T-helper 1 cell treated with Interleukin-12 subunit alpha and Interleukin-12 subunit beta and Interleukin-4 antibody, amounts not matched to agents 30 ng/mL and 1 ng/mL, for 36 hours (primary cell): ENCODE results near the gene FAM25C. TPM values are rescaled to one million over a fixed set of nuclear protein-coding genes. Genes with fewer than 3 reads are reported as not detected.
"Not testable (repeated sequence)": the region's sequence is repeated elsewhere in the genome, so short reads cannot be mapped to it uniquely, and the experiment has no call there.

Experiments
- intact Hi-C: fragments of 100-400 bp; cut with micrococcal nuclease; formaldehyde crosslinking; loops from one replicate; pipeline ENCODE4 v1.15.1; 2024
- total RNA-seq: library from RNA; stranded (reverse); gene quantifications from 2 replicates; pipeline ENCODE4 v1.2.3, GENCODE V29; 2022

The FAM25C gene
- total RNA-seq: not detected in 2 replicates

DNA sequence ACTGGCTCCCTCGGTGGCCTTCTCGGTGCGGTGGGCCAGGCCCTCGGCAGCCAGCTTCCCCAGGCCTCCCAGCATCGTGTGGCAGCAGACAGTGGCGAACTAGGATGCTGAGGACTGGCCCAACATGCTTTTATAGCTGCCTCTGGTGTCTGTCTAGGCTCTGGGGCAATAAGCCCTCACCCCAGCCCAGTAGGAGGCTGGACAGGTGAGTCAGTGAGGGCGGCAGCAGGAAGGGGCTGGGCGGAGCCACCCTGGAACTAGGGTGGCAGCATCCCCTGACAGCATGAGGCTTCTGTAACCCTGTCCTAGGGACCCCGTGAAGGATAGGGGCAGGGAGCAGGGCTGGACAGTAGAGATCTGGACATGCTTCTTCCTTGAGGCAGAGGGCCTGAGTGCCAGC lies at the start of gene FAM25C:
TSS of gene FAM25C (minus strand) at position 101 of the 400 bp plus-strand sequence. CDS start at position 75, 26 bp downstream.
- intact Hi-C loops: not testable (repeated sequence)

DNA sequence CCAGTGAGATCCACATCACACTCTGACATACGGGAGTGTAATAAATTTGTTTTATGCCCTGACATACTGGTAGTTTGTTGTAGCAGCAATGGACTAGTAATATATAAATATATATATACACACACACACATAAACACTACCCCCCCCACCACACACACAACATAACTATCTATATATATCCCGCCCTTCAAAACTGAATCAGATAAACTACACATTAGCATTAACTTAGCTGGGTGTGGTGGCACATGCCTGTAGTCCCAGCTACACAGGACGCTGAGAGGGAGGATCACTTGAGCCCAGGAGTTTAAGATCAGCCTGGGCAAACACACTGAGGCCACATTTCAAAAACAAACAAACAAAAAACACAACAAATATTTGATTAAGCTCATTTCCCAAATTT lies 45.0 kb upstream of the FAM25C start:
- intact Hi-C loops: not testable (repeated sequence)

DNA sequence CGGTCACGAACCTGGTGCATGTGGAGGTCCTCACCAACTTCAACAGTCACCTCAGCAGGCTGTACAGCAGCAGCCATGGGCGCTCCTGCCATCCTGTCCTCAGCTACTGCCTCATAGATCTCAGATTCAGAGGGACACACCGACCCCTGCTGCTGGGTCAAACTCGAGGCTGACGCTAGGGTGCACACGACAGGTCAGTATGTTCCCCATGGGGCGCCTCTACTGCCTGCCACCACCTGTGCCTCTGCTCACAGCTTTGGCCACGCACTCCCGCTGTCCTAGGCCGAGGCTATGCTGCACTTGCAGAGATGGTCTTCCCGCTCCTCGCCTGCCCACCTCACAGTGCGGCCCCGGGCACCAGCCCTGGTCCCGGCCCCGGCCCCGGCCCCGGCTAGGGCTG lies 31.8 kb upstream of the FAM25C start:
- intact Hi-C loops: not testable (repeated sequence)

DNA sequence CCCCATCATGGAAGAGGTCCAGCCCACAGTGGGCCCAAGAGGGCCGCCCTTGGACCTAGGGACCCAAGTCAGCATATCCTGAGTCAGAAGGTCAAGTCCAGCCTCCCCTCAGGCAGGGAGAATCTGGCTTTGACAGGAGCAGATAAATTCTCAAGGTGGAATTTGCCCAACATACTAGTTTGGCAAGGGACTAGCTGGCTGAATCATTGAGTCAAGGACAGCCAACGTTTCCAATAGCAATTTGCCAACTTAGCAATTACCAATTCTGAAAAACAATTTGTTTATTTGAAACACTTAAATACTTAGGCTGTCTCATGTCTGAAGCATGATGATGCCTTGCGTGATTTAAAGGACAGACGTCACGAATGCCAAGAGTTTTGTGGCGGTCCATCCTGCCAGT lies 2.7 kb upstream of the FAM25C start:
- intact Hi-C loops: not testable (repeated sequence)

DNA sequence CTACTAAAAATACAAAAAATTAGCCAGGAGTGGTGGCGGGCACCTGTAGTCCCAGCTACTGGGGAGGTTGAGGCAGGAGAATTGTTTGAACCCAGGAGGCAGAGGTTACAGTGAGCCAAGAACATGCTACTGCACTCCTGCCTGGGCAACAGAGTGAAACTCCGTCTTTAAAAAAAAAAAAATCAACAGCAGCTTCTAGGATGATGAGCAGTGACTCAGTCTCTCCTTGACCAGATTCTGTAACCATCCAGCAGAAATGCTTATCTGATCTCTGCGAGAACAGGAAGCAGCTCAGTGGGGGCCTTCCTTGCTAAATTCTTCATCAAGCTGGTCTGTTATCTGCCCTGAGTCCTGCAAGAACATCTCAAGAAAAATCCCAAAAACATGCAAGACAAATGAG lies 5.5 kb downstream of the FAM25C start:
- intact Hi-C loops: not testable (repeated sequence)

DNA sequence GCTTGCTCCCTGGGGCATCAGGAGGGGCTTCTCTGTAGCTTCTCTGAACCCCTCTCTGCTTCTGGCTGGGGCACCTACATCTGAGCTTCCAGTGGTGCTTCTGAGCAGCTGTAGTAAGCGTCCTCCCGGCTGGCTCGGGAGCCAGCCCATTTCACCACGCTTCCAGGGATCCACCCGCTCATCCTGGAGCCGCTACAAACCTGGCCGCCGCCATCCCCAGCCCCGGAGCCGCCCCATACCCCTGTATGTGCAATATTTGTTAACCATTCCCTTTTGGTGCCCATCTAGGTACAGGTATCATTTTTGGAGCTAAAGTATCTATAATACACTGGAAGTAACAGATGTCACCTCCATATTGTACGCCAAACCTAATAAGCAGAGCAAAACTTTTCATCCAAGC lies 7.0 kb downstream of the FAM25C start:
- intact Hi-C loops: not testable (repeated sequence)

DNA sequence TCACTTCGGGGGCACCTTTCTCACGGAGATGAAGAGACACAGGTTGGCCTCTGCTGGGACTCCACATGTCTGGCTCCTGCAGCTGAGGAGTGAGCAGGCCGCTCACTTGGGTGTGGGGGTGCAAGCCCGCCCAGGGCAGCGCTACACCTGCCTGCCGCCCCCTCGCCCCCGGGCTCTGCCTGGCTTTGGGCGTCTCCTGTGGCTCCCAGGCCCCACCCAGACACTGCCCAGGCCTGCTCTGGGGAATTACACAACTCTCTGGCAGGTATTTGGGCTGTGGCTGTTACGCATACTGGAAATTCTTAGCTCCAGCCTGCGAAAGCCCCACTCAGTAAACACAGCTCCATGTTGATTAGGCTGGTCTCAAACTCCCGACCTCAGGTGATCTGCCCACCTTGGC lies 7.9 kb downstream of the FAM25C start:
- intact Hi-C loops: not testable (repeated sequence)

DNA sequence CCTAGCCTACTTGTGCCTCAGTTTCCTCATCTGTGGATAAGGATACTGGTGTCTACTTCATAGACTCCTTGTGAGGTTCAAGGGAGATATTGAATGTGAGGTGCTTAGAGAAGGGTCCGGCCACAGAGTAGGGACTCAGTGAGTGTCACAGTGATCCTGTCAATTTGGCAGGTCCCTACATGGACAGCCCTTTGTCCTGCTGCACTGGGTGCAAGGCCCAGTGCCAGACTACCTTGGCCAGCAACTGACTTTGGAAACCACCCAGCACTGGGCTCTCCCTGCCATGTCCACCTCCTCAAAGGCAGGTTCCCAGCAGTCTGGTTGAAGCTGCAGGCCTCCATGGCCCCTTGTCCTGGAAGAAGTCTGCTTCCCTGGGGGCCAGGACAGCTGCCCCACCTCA lies 9.5 kb downstream of the FAM25C start:
- intact Hi-C loops: not testable (repeated sequence)

DNA sequence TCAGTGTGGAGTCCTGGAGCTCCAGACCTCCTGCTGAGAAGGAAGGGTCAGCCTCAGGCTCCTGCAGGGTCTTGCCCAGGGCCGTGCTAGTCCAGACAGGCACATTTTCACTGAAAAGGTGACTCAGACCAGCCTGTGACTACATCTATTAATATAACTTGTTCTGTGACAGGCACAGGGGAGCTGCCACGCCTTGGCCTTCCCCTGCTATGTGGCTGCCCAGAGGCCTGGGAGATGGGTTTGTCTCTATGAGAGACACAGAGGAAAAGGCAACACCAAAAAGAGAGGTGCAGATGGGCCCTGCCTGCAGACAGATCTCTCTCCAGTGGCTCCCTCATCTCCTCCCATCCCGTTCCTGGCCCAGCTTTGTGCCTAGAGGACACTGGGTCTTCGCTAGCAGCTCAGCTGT lies 10.0 kb downstream of the FAM25C start:
- intact Hi-C loops: not testable (repeated sequence)

DNA sequence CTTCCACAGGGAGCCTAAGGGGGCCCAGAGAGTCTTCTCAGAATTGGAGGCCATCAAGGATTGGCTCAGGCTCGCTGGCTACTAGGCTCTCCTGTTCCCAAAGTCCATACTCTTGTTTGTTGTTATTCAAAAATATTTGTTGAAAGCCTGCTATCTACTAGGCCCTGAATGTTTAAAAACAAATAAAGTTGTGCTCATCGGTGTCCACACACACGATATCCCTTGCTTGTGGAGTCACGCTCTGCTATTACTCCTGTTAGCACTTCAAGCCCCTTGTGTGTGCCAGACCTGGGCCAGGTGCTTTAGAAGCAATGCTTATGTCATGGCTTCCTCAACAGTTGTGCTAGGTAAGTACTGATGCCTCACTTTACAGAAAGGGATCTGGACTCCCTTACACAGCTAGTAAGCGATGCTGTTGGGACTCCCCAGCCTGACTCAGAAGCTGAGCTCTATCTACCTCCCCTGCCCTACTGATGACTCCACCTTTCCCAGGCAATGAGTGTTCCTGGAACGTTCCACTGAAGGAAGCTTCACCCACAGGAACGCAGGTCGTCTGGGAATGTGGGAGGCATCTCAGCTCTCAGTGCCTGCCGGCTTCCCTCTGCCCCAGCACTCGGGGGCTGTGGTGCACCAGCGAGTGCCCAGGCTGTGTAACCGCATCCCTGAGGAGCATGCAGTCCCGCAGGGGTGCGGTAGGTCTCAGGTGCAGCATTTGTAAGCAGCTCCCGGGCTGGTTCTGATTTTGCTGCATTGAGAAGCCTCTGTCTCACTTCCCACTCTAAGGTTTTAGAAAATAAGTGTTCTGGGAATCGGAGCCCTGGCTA lies 10.7 kb downstream of the FAM25C start:
- intact Hi-C loops: not testable (repeated sequence)

DNA sequence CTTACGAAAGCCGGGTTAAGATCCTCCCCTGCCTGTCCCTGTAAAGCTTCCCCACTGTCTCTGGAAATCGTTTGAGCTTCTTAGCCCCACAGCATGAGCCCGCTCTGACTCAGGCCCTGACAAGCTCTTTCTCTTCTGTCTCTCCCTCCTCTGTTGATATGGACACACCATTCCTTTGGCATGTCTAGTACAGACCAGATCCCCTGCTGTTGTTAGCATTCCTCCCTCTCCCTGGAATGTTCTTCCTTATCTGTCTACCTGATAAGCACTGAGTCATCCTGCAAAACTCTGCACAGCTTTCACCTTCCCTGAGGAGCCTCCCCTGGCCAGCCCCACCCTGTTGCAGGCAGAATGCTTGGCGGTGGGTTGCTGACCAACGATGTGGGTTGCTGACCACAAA lies 11.6 kb downstream of the FAM25C start:
- intact Hi-C loops: not testable (repeated sequence)

DNA sequence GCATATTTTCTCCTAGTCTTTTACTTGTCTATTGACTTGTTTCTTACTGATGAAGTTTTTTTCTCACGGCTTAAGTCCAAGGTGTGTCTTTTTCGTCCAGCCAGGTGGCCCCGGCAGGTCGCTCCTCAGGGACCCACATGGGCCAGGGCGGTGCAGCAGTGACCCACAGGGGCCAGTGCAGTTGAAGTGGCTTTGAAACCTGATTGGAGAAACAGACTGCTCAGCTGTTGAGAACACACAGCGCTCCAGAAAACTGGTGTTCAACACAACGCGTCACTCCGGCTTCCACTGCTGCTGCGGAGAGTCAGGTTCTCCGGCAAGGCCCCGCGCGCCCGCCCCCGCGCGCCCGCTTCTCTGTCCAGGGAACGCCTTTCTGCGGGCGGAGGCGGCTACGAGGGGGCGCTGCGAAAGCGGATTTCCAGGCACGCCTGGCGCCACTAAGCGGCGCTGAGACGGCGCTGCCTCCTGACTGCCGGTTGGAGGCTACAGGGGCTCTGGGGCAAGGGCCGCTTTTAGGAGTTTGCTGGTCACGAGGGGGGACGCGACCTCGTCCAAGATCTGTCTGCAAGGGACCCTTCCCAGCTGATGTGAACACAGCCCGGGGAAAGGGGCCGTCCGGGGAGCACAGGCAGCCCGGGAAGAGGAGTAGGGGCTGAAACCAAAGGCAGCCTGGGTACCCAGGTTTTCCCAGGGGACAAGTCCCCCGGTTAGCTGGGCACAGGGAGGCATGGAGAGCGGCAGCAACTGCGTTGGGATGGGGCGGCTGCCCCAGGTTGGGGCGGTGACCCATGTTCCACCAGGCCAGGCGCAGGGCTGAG lies 13.0 kb downstream of the FAM25C start:
- intact Hi-C loops: not testable (repeated sequence)

DNA sequence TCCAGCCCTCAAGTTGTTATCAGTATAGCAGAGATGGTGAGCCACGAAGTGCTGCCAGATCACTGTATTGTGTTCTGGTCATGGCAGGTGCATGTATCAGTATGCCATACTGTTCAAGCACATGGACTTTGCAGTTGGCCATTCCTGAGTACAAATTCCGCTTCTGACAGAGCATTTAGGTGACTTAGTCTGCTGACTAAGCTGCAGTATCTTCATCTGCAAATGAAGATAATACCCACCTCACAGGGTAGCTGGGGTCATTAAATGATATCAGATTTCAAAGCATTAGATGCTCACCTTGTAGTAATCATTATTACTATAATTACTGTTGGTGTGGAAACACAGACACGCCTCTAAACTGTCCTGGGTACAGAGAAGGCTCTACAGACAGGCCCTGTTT lies 24.2 kb downstream of the FAM25C start:
- intact Hi-C loops: not testable (repeated sequence)

DNA sequence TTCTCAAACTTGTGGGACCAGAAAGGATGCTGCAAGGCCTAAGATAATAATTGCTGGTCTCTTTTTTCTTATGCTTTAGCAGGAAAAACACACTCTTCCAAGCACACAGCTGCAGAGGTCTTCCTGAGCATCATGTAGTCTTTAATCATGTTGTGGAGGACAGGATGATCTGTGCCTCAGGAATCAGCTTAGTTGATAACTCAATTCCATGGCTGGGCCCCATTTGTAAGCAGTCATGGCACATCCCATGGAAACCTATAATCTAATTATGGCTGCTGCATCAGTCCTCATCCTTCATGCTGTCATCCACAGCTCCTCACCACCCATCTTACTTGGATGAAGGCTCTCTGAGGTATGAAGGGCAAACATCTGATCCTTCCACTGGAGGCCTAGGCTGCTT lies 26.5 kb downstream of the FAM25C start:
- intact Hi-C loops: not testable (repeated sequence)

DNA sequence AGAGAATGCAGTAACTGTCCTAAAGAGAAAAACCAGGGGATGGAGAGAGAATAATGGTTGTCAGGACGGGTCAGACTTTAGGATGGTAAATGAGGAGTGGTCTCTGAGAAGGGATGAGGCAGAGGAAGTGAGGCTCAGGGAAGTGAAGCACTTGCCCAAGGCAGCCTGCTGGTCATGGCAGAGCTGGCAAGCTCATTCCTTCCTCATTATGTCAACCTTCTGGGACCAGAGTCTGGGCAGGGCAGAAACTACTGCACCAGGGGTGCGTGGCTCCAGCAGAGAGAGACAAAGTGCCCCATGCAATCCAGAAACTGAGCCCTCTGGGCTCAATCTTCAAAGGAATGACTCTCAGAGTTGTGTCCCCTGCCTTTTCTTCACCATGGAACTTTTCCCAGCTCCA lies 27.5 kb downstream of the FAM25C start:
- intact Hi-C loops: not testable (repeated sequence)

DNA sequence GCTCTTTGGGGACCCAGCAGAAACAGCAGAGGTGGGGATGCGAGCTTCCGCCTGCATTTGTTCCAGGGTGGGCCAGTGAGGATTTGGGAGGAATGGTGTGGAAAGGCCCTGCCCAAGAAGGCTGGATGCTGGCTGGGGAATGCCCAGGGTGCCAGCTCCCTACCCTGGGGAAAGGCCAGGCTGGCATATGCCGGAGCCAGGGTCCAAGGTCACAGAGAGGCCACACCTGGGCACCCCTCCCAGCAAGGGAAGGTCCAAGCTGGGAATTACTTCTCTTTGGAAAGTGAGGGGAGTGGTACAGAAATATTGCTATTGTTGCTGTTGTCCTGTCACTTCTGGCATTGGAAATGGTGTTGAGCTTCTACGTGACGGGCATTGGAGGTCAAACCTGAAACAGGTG lies 28.0 kb downstream of the FAM25C start:
- intact Hi-C loops: not testable (repeated sequence)

DNA sequence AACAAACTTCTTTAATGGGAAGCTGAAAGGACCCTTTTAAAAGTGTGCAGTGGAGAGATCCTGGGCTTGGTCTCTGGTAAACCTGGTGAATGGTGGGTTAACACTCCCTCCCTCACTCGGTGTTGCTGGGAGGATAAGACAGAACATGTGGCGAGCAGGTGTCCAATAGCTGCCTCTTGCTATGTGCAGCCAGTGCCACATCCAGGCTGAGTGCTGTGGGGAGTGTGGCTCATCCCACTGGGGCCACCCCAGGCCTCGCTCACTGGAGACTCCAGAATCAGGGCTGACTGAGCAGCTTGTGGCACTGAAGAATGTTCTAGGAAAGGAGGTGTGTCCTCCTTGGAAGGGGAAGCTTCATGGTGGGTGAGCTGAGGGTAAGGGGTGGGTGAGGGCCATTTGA lies 29.5 kb downstream of the FAM25C start:
- intact Hi-C loops: not testable (repeated sequence)

DNA sequence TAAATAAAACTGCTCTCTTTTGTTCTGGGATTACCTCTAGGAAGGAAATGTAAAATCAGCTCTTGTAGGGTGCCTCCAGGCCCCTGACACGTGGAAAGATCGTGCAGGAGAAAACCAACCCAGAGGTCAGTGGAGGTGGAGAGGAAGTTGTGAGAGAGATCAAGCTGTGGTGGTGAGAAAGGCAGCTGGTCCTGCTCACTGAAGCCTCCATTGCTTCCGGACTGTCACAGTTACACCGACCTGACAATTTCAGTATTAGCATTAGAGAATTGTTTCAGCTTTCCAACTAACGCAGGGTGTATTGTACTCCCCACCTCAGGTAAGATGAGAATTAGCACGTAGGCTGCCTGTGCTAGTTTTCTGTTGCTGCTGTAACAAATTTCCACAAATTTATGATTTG lies 30.6 kb downstream of the FAM25C start:
- intact Hi-C loops: not testable (repeated sequence)

DNA sequence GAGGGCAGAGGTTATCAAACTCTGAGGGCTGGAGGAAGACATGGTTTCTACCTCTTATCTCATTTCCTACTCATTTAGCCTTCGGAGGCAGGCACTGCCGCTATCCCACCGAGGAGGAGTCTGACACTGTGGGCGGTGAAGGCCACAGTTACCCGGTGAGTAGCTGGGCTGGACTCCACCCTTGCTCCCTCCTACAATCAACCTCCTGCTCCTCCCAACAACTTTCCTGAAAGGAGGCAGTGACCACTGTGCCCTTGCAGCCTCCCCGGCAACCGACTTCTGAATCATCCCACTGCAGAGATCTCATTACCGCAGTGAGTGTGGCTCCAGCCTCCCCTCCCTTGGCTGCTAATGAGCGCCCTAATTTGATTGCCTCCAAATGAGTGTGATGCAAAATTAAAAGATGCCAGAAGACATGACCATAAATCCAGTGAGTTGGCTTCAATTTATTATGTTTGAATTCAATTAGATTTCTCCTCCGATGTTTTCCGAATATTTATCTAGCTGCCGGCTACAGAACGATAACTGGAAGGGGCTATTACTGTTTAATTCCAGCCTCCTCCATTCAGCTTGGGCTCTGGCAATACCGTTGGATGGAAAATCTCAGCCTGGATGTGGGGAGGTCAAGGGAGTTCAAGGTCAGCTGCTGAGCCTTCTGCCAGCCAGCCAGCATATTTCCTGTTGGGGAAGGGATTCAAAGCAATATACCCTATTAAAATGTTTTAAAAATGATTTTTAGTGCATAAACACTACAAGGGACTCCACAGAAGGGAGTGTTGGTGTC lies 35.1 kb downstream of the FAM25C start:
- intact Hi-C loops: not testable (repeated sequence)

DNA sequence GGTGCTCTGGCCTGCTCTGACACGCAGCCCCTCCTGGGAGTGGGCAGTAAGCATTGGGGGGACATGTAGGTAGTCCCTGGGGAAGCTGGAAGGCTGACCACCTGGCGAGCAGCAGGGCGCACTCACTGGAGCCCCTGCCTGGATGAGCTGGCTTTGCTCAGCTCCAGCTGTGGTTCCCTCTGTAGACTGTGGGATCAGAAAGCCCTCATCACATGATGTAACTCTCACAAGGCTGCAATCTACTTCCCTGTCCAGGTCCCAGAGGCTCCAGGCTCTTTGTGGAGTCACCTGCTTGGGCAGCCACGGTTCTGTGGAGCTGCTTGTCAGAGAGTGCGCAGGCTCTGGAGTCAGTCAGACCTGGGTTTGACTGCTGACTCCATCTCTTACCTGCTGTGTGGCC lies 36.8 kb downstream of the FAM25C start:
- intact Hi-C loops: not testable (repeated sequence)

DNA sequence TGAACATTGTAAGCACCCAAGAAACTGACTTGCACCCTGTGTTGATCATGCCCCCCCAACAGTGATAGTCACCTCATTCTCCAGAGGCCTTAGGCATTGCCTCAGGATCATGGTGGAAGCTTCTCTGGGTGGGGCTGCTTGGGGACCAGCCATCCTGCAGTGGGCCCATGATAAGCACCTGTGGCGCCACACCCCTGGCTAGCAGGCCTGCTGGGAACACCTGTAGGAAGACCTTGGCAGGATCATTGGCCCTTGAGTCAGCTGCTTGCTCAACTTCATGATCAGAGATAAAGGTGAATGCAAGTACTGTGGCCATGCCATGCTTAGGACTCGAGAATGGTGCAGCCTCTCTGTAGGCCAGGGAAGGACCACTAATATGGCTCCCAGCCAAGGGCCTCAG lies 38.9 kb downstream of the FAM25C start:
- intact Hi-C loops: not testable (repeated sequence)

DNA sequence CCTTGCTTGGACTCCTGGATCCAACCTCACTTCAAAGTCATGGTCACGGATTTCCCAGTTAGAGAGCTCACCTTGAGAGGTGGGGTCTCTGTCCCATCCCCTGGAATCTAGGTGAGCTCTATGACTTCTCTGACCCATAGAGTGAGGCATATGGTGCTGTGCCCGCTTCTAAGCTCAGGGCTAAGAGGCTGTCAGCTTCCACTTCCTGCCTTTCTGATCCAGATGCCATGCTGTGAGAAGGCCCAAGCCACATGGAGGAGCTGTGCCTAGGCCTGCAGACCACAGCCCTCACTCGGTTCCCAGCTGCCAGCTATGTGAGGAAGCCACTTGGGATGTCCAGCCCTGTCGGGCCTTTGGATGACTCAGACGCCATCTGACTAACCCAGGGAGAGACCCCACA lies 39.9 kb downstream of the FAM25C start:
- intact Hi-C loops: not testable (repeated sequence)
